ENCODE measurements around the gene CBFA2T2. TPM values are rescaled to one million over a fixed set of nuclear protein-coding genes. Genes with fewer than 3 reads are reported as not detected.

The CBFA2T2 gene
- polyA plus RNA-seq, 1 donor from 2014 or later, result 22.8 TPM

Other genes starting within 250 kb of the CBFA2T2 start
- gene BPIFB1, start 206.9 kb upstream of the CBFA2T2 start, polyA plus RNA-seq, result not detected
- 29.0 TPM for gene CDK5RAP1, start 88.6 kb upstream of the CBFA2T2 start, polyA plus RNA-seq
- gene SNTA1, start 46.3 kb upstream of the CBFA2T2 start, polyA plus RNA-seq, result 13.2 TPM
- gene C20orf144, start 172.2 kb downstream of the CBFA2T2 start, polyA plus RNA-seq, result not detected
- gene ACTL10, start 176.8 kb downstream of the CBFA2T2 start, polyA plus RNA-seq, result 12.0 TPM
- 4.1 TPM for gene NECAB3, start 184.3 kb downstream of the CBFA2T2 start, polyA plus RNA-seq
- 0.43 TPM for gene E2F1, start 196.3 kb downstream of the CBFA2T2 start, polyA plus RNA-seq
- gene PXMP4, start 230.2 kb downstream of the CBFA2T2 start, polyA plus RNA-seq, result 16.2 TPM
- 5.7 TPM for gene ZNF341, start 241.9 kb downstream of the CBFA2T2 start, polyA plus RNA-seq